Measurements from ENCODE around the gene GRHL1. TPM values are rescaled to one million over a fixed set of nuclear protein-coding genes. Genes with fewer than 3 reads are reported as not detected.
"Not testable (repeated sequence)": the region's sequence is repeated elsewhere in the genome, so short reads cannot be mapped to it uniquely, and the experiment has no call there.

Gene GRHL1
- total RNA-seq, 1 donor: 1.3 TPM

- H3K4me3 ChIP-seq (ENCODE audit: low read depth, low read length): no peak overlapping the region
- TF ChIP-seq, protein P1, sequence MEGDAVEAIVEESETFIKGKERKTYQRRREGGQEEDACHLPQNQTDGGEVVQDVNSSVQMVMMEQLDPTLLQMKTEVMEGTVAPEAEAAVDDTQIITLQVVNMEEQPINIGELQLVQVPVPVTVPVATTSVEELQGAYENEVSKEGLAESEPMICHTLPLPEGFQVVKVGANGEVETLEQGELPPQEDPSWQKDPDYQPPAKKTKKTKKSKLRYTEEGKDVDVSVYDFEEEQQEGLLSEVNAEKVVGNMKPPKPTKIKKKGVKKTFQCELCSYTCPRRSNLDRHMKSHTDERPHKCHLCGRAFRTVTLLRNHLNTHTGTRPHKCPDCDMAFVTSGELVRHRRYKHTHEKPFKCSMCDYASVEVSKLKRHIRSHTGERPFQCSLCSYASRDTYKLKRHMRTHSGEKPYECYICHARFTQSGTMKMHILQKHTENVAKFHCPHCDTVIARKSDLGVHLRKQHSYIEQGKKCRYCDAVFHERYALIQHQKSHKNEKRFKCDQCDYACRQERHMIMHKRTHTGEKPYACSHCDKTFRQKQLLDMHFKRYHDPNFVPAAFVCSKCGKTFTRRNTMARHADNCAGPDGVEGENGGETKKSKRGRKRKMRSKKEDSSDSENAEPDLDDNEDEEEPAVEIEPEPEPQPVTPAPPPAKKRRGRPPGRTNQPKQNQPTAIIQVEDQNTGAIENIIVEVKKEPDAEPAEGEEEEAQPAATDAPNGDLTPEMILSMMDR (IDR thresholded peaks at IDR 0.05; ENCODE audit: insufficient read depth, low read length): no peak
- no peak for DNase-seq (ENCODE audit: low read depth)
Observed at GRCh38 chr2:10012963-10013461, 61.5 kb downstream of the GRHL1 start.

- DNase-seq (ENCODE audit: low read depth); H3K4me3 ChIP-seq (ENCODE audit: low read depth, low read length): not testable (repeated sequence)
Observed at GRCh38 chr2:10013651-10014417, 62.3 kb downstream of the GRHL1 start.

- no peak overlapping the region for H3K4me3 ChIP-seq (ENCODE audit: low read depth, low read length)
- TF ChIP-seq, protein P1 (IDR thresholded peaks at IDR 0.05; ENCODE audit: insufficient read depth, low read length): no peak
- no peak for DNase-seq (ENCODE audit: low read depth)
Observed at GRCh38 chr2:10014418-10015190, 63.1 kb downstream of the GRHL1 start.

GRCh38 chr2:10015376-10015989 lies 64.0 kb downstream of the GRHL1 start:
- DNase-seq (ENCODE audit: low read depth); H3K4me3 ChIP-seq (ENCODE audit: low read depth, low read length): not testable (repeated sequence)

DNA sequence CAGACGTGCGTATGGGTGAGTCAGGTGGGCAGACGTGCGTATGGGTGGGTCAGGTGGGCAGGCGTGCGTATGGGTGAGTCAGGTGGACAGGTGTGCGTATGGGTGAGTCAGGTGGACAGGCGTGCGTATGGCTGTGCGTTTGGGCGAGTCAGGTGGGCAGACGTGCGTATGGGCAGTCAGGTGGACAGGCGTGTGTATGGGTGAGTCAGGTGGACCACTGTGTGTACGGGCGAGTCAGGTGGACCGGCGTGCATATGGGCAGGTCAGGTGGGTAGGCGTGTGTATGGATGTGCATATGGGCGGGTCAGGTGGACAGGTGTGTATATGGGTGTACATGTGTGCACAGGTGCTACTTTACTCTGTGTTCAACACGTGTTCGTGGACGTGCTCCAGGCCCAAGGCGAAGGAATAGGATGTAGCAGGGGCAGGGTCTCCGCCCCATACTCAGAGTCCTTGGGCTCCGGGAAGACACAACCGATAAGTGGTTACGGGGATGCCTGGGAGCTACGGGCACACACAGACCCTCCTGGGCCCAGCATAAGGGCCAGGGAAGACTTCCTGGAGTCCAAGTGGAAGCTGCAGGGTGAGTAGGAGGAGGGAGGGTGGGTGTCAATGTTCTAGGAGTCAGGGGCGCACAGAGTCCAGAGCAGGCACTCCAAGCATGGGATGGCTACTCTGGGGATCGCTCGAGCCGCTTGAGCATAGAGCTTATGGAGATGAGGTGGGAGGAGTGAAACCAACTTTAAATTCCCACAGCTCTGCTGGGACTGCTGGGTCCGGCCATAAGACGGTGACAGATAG lies 64.7 kb downstream of the GRHL1 start:
- TF ChIP-seq, protein P1 (IDR thresholded peaks at IDR 0.05; ENCODE audit: insufficient read depth, low read length): no peak
- no peak for DNase-seq (ENCODE audit: low read depth)
- H3K4me3 ChIP-seq (ENCODE audit: low read depth, low read length): no peak overlapping the region

GRCh38 chr2:10016802-10017258 lies 65.3 kb downstream of the GRHL1 start:
- DNase-seq (ENCODE audit: low read depth): no peak
- H3K4me3 ChIP-seq (ENCODE audit: low read depth, low read length): no peak overlapping the region
- TF ChIP-seq, protein P1 (IDR thresholded peaks at IDR 0.05; ENCODE audit: insufficient read depth, low read length): no peak

- no peak for DNase-seq (ENCODE audit: low read depth)
- TF ChIP-seq, protein P1 (IDR thresholded peaks at IDR 0.05; ENCODE audit: insufficient read depth, low read length): no peak
Observed at GRCh38 chr2:10017313-10017941, 65.9 kb downstream of the GRHL1 start.

More at GRCh38 chr2:10017313-10017941, 65.9 kb downstream of the GRHL1 start:
- no peak overlapping the region for H3K4me3 ChIP-seq (ENCODE audit: low read depth, low read length)

All from fibroblast of the aortic adventitia (primary cell).